Activated naive CD8-positive, alpha-beta T cell treated with anti-CD3 and anti-CD28 coated beads for 36 hours (primary cell): Measurements from ENCODE around the gene ATOSB. TPM values are rescaled to one million over a fixed set of nuclear protein-coding genes. Genes with fewer than 3 reads are reported as not detected.
A peak's percentile ranks its signal among the peaks of the same experiment; 100 is the strongest.

Experiments
- DNase-seq: peaks from one replicate; pipeline ENCODE4 v3.0.0; 2021
- H3K27ac Mint-ChIP-seq: one replicate; pipeline ENCODE4 v1.8.0; 2022; ENCODE audit warnings: mild to moderate bottlenecking, moderate library complexity, mixed read lengths
- H3K27me3 Mint-ChIP-seq: one replicate; pipeline ENCODE4 v1.8.0; 2022; ENCODE audit warnings: mild to moderate bottlenecking, mixed read lengths
- H3K36me3 Mint-ChIP-seq: one replicate; pipeline ENCODE4 v1.8.0; 2021; ENCODE audit warnings: mild to moderate bottlenecking, mixed read lengths
- H3K4me1 Mint-ChIP-seq: one replicate; pipeline ENCODE4 v1.8.0; 2021; ENCODE audit warnings: mixed read lengths
- H3K4me3 Mint-ChIP-seq: one replicate; pipeline ENCODE4 v1.8.0; 2022; ENCODE audit warnings: mild to moderate bottlenecking, moderate library complexity, mixed read lengths
- H3K9me3 Mint-ChIP-seq: one replicate; pipeline ENCODE4 v1.8.0; 2022; ENCODE audit warnings: mixed read lengths
- total RNA-seq, 2 experiments: library from RNA; stranded (reverse); gene quantifications; one replicate each; pipeline ENCODE4 v1.2.3, GENCODE V29; 2021

Gene ATOSB
- total RNA-seq, 2 experiments from 2014 or later = 3.8 to 4.1 TPM

DNA sequence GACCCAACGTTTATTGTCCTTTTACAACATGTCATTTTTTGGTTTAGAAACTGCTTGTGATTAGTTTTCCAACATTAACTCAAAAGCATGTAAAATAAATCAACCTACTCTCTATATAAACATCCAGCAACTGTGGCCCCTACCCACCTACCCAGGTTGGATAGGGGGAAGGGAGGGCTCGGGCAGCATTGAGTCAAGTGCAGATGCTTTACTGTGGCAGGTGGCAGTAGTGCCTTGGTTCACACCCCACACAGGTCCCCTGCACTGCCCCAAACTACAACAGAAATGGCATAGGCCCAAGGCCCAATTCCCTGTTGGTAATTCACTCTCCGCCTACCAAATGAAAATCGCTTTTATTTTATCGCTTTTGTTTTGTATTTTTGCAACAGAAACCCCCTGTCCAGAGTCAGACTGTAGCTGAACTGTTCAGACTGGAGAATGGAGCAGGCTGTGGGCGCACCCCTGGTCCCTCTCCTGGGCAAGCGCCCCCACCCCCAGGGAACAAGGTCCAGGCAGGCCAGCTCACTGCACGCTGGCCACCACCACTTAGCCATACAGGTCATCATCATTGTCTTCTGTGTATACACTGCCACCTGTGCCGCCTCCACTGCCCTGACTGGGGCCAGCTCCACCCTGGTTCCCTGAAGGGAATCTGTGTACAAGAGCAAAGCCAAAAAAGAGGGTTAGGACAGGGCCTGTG lies 58.9 kb downstream of the ATOSB start:
- H3K27me3 Mint-ChIP-seq = no peaks in the 10 kb centered on the region
- H3K4me3 Mint-ChIP-seq = no peak overlapping the region
- DNase-seq = no peak
- H3K4me1 Mint-ChIP-seq = no peaks in the 10 kb centered on the region
- peaks cover 53% of the 10 kb centered on the region for H3K36me3 Mint-ChIP-seq
- H3K9me3 Mint-ChIP-seq = no peaks in the 10 kb centered on the region
- peak overlapping the region; percentile 64 for H3K27ac Mint-ChIP-seq

- H3K27me3 Mint-ChIP-seq = no peaks in the 10 kb centered on the region
- H3K27ac Mint-ChIP-seq = peak overlapping the region; percentile 11
- peaks cover 42% of the 10 kb centered on the region for H3K36me3 Mint-ChIP-seq
- H3K4me3 Mint-ChIP-seq = no peak overlapping the region
- H3K4me1 Mint-ChIP-seq = no peaks in the 10 kb centered on the region
- no peak for DNase-seq
- no peaks in the 10 kb centered on the region for H3K9me3 Mint-ChIP-seq
Observed at GRCh38 chr9:35054871-35055644, 60.6 kb downstream of the ATOSB start.

DNA sequence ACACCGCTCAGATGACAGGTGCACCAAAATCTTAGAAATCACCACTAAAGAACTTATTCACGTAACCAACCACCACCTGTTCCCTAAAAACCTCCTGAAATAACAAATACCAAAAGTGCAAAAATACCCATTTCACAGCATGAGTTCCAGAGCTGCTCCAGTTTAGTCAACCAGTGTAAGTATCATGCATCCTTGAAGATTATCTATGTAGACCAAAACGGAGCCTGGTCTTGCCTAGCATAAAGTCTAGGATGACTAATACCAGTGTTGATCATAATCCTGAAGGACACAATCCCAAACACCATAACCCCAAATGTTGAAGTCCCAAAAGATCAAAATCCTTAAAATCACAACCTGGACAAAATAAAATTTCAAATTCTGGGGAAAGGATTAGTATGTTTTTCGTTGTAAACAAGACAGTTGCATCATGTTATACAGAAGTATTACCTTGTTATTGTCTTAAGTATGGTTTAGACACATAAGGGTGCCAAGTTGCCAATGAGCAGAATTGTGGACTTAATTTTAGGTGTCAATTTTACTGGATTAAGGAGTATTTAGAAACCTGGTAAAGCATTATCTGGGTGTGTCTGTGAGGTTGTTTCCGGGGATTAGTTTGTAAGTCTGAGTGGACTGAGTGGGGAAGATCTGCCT lies 61.4 kb downstream of the ATOSB start:
- no peak for DNase-seq
- Mint-ChIP-seq H3K36me3 (peaks cover 35% of the 10 kb centered on the region), H3K27ac (peak overlapping the region; percentile 11), H3K4me1 (no peaks in the 10 kb centered on the region), H3K27me3 (no peaks in the 10 kb centered on the region), H3K9me3 (no peaks in the 10 kb centered on the region), H3K4me3 (no peak overlapping the region)

Other genes with a start within 250 kb of the ATOSB start
- gene PHF24, start 157.6 kb downstream of the ATOSB start, total RNA-seq = under 1 TPM; 0.23 to 0.30 TPM
- gene DNAJB5, start 126.1 kb downstream of the ATOSB start, total RNA-seq = 1 to 10 TPM; 7.6 to 8.1 TPM
- 100 to 1,000 TPM; 264 to 289 TPM for gene VCP, start 43.2 kb downstream of the ATOSB start, total RNA-seq
- gene FANCG, start 35.9 kb downstream of the ATOSB start, total RNA-seq = 100 to 1,000 TPM in 1 of 2 experiments, 10 to 100 TPM in 1; 92.8 to 113 TPM
- 10 to 100 TPM; 24.3 to 25.4 TPM for gene PIGO, start 19.3 kb downstream of the ATOSB start, total RNA-seq
- 100 to 1,000 TPM; 260 to 271 TPM for gene STOML2, start 12.7 kb downstream of the ATOSB start, total RNA-seq
- 1 to 10 TPM; 2.5 to 3.7 TPM for gene UNC13B, start 46.1 kb upstream of the ATOSB start, total RNA-seq